HG03342 (cell line): Measurements from ENCODE around the gene MUC2.

Experiments
- ATAC-seq: cut with Tn5 transposase; IDR thresholded peaks from one replicate; pipeline ENCODE4 v1.9.1; 2021; ENCODE audit warnings: mild to moderate bottlenecking, moderate library complexity; ENCODE audit not compliant: unreplicated experiment

The MUC2 gene

DNA sequence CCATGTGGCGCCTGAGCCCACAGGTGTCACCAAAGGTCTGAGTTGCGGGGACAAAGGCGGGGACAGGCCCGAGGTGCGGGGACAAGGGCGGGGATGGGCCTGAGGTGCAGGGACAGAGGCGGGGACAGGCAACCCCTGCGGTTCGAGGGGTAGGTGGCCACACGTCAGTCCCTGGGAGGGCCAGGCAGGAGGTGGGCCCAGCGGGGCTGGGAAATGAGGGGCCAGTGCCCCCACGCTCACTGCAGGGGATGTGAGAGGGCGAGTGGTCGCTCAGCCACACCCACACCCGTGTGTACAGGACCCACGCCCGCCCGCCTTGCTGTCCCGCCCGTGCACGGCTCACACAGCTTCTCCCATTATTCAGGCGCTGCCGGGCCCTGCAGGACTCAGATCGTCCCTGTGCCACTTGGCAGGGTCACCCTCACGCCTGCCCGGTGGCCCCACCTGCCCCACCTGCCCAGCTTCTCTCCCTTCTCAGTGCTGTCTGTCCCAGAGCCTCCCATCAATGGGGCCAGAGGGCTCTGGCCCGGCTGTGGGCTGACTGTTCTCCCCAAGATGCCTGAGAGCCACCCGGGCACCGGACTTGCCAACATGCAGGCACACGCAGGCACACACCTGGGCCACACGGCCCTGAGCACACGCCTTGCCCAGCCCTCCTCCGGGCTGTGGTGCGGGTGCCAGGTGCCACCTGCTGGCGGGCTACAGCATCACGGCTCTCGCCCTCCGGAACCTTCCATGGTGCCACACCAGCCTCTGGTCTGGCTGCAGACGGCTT lies 23.9 kb upstream of the MUC2 start:
- ATAC-seq = no peak

DNA sequence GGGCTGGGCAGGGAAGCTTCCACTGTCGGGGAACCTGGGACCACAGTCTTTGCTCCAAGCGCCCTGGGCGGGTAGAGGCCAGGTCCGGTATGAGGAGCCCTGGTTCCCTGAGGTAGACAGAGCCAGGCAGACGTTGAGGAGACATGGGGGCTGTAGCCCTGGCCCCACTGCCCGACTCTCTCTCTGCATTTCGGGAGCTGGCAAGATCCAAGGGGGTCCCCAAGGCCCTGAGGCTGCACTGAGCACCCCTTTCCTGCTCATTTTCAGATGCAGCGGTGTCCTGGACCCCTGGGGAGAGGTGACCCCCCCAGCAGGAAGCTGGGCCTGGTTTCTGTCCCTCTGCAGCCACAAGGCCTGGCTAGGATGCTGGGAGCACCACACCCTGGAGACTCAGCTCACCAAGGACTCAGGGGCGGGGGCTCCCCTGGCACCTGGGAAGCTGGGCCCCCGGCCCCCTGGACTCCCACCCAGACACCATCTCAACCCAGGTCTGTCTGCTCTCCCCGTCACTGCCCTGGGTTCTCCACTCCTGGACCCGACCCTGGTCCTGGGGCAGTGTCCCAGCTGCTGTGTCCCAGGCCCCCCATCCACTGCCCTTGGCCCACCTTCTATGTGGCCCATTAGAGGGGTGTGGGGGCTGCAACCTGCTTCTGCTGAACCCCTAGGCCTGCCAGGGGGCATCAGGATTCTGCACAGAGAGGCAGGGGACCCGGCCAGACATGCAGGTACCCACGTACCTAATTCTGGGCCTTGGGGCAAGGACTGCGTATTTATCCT lies 23.1 kb upstream of the MUC2 start:
- no peak for ATAC-seq

DNA sequence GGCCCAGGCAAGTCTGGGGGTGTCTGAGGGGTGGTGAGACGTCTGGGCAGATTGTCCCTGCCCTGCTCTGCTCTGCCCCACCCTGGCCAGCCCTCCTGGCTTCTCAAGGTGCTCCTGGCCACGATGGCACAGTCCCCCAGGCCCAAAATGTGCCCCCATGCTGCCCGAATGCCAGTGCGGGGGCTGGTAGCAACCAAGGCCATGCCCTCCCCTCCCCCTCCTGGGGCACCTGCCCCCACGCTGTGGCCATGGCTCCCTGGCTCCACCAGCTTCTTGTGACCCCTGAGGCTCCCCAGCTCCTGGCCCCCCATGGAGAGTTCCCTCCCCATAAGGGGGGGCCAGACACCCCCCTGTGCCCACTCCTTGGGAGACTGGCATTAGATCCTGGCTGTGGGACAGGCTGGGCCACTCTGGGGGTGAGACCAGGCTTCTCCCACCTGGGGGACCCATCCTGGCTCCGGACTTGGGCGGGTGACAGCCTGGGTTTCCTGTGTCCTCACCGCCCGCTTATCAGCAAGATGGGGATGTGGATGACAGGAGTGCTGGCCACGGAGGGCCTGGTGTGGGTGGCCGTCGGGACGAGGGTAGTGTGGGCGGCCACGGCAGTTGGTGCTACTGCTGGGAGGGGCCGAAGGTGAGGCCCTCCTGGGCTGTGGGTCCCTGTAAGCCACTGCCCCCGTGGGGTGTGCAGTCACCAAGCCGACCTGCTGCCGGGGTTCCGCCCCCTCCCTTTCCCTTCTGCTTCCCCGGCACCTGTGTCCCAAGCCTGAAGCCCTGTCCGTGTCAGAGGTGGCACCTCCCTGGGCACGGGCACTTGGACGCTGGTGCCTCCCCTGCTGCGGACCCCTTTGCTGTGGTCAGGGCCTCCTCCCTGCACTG lies 22.3 kb upstream of the MUC2 start:
- no peak for ATAC-seq

DNA sequence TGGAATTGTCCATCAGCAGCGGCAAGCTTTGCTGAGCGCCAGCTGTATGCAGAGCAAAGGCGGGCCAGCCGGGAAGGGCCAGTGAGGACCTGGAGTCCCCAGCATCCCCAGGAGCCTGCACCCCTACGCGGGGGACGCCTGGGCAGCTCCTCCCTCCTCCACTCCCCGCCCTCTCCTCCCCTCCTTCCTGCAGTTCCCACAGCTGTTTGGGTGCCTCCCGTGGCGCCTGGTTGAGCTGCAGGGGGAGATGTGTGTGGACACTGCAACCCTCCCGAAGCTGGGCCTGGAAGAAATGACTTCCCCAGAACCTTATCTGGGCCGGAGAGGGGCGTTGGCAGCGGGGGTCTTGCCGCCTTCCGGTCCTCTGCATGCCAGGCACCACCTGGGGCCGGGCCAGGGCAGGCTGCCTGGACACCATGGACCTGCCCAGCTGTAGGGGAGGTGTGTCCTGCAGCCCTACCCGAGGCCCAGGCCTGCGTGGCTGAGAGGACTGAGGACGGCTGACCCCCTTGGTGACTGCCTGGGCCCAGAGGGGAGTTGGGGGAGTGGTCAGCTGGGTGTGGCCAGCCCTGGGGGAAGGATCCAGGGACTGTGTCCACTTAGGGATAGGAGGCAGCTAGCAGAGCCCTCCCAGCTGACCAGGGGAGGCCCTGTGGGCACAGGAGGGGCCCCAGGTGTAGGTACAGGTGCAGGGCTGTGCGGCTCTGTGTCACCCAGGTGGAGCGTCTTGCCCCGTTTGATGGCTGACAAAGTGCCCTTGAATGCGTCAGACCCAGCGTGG lies 21.4 kb upstream of the MUC2 start:
- ATAC-seq = no peak

DNA sequence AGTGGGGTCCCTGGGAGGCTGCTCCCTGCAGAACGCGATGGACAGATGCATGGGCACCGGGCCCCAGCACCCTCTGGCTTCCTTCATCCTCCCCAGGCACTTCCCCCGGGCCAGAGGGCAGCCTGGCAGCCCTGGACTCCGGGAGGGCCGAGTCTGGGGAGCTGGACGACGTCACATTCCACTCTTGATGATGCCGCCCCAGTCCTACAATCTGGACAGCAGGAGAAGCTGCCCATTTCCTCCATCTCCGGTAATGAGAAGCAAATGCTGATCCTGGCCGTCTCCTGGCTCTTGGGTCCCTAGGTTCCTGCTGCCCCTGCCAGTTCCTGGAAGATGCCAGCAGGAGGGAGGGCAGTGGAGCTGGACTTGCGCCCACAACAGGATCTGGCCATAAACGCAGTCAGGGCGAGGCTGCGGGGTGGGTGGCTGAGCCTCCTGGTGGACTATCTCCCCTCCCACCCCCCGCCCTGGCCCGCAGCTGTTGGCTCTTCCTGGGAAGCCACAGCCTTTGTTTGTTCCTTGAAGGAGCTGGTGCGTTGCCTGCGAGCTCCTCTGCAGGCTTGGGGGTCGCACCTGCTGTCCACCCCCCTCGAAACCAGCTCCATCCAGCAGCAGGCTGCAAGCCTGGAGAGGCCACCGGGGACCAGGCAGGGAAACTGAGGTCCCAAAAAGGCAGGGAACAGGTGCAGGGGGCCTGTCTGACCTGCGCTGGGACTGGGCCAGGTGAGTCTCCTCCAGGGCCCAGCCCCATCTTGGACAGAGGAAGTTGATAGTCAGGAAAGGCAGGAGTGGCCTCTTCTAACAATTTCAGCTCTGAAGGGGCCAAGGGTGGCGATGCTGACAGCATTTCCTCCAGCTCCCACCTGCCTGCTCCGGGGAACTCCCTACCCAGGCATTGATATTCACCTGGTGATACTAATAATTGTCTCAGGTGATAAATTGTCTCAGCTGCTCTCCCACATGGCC lies 20.2 kb upstream of the MUC2 start:
- no peak for ATAC-seq

DNA sequence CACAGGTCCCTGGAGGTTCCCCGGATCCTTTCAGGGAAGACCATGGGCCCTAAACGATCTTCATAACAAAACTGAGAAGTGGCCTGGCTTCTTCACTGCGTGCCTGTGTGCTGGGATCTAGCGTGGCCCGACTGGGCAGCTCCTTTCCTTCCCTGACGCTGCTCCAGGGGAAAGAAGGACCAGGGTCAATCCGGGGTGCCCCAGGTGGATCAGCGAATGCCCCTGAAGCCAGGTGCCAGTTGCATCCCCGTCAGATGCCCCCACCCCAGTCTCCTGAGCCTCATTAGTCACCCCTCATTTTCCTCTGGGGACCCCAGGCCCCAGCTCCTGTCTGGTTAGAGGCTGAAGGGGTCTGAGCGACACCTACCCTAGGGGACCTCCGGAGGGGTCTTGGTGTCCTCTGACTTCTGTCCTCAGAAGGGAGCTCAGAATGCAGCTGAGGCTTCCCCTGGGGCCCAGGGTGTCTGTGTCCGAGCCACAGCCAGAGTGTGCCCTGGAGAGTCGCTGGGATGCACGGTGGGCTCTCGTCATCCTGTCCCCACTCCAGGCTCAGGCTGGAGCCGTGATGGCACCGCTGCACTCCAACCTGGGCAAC lies 19.5 kb upstream of the MUC2 start:
- no peak for ATAC-seq

DNA sequence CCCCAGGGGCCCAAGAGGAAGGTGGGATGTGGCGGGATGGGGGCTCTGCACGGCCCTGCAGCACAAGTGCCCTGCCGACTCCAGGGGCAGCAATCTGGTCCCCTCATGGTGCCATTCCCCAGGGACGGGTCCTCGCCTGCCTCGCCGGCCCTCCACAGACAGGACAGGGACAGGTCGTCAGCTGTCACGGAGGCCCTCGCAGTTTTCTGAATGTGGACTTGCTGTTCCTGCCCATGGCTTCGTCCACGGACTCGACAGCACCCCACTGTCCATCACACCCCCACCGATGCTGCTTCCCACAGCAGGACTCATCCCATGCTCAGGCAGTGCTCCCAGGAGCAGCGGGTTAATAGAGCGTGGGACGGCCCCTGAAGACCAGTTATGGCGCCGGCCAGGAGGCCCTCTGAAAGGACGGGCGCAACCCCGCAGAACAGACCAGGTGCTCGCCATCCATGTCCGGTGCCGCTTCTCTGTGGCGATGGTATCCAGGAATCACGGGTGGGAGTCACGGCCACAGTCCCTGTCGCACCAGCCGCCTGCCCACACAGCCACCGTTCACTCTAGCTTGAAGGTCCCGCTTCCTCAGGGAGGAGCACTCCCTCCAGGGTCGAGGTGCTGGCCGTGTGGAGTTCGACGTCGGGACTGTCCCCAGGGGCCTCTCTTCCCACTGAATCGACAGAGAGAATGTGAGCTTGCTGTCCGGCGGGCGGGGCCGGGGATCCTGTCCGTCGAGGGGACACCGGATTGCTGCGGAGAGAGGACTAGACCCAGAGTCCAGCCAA lies 18.5 kb upstream of the MUC2 start:
- ATAC-seq = no peak

DNA sequence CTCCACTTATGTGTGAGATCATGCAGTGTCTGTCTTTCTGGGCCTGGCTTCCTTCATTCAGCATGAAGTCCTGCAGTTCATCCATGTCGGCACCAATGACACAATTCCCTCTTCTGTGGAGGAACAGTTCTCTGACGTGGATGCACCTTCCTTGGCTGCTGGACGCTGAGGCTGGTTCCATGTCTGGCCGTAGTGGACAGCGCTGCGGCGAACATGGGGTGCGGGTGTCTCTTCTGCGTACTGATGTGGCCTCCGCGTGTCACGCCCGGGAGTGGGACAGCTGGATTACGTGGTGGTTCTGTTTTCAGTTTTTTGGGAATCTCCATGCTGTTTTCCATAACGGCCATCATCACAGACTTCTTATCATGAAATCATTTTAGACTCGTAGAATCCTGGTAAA lies 16.9 kb upstream of the MUC2 start:
- ATAC-seq = no peak

DNA sequence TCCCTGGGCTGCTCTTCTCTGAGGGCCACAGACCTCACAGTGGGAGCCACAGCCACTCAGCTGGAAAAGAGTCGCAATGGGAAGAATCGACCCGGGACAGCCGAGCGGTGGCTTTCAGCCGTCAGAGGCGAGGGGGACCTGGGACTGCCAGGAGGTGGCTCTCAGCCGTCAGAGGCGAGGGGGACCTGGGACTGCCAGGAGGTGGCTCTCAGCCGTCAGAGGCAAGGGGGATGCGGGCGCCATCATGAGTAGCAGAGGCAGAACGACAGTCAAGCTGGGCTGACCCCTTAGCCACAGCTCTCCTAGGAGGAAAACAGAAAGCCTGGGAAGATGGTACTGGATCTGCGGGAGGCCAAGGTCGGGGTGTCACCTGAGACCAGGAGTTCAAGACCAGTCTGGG lies 14.9 kb upstream of the MUC2 start:
- ATAC-seq = no peak

DNA sequence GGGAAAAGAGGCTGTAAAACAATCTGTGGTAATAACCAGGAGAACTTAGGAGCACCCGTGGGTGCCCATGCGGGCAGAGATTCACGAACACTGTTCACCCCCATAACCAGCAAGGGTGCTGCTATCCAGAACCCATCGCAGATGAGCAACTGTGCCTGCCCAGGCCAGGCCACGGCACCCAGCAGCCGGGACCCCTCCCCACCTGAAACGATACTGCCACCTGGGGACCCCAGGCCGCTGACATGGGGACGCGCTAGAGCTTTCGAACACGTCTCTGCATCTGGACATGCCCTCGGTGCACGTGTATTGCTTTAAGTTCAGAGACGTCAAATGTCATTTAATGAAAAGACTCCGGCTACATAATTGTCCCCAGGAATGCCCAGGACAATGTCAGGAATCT lies 14.3 kb upstream of the MUC2 start:
- no peak for ATAC-seq

DNA sequence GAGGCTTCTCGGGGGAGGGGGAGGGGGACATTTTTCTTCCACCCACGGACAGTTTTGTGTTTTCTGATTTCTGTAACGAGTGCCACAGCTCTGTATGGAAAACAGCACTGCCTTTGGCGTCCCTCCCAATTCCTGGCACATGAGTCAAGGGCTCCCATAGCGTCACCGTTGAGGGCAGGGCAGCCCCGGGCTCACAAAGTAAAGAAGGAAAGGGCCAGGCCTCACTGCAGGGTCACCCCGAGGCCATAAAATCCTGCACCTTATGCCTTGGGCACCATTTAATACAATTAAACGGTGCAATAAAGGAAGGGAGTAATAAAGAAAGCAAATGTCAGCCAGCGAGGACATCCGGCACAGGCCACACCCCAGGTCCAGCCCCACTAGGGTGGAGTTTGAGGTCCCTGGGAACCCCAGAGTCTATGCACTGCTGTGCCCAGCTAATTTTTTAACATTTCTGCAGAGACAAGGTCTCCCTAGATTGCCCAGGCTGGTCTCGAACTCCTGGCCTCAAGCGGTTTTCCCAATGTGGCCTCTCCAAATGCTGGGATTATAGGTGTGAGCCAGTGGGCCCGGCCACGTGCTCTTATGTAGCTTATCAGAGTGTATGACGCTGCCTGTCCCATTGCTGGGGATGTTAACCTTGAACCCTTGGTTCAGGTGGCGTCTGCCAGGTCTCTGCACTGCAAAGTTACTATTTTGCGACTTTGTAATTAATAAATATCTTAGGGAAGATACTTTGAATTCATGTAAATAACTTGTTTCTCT lies 13.6 kb upstream of the MUC2 start:
- no peak for ATAC-seq

DNA sequence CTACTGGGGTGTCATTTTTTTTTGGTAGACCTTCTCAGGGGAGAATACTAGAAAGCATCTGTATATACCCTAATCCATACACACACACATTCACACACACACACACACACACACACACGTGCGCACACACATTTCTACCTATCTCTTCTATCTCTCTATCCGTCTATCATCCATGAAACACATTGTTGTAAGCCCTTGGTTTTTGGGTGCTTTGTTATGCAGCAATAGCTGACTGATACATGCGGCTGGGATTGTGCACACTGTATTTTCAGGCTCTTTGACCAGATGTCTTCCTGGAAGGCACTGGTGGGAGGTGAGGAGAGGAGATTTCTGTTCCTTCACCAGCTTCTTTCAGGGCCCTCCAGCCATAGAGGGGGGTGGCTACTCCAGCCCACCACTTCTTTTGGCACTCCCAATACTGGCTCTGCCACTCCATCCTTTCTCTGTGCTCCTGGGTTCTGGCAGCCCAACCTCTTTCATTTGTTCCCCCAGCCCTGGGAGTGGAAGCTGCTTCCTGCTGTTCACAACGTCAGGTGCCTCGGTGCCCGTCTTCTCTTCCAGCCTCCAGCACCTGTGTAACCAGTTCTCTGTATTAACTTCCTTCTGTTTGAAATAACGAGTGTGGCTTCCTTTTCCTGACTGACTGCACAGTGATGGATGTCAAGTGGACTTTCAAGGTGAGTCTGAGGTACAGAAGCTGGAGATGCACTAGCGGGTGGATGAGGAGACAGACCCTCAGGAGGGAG lies 12.4 kb upstream of the MUC2 start:
- ATAC-seq = no peak

DNA sequence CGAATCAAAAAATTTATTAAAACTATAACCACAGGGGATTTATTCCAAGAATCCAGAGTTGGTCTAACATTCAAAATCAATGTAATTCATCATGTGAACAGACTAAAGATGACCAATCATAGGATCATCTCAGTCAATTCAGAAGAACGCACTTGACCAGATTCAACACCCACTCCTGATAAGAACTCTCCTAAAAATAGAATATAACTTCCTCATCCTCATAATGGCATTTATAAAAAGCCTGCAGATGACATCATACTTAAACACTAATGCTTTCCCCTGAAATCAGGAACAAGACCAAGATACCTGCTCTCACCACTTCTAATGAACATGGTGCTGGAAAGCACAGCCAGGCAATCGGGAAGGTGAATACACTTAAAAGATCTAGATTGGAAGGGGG lies 10.5 kb upstream of the MUC2 start:
- ATAC-seq = no peak

DNA sequence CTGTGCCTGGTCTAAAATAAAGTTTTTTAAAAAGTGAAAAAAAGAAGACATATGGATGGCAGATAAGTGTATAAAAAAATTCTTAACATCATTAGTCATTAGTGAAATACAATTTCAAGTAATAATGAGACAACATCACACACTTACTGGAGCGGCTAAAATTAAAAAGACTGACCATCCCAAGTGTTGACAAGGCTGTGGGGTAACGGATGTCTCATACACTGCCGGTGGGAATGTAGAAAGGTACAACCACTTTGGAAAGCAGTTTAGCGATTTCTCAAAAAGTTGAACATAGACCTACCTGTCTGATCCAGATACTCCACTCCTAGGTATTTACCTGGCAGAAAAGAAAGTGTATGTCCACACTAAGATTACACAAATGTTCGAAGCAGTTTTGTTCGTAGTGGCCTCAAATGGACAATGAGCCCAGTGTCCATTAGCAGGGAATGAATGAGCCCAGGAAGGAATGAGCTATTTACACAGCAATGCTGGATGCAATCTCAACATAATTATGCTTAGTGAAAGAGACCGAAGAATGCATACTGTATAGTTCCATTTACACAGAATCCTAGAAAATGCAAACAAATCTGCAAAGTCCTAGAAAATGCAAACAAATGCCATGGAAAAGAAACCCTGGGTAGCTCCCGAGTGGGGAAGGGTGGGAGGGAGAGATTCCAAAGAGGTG lies 6.7 kb upstream of the MUC2 start:
- no peak for ATAC-seq

DNA sequence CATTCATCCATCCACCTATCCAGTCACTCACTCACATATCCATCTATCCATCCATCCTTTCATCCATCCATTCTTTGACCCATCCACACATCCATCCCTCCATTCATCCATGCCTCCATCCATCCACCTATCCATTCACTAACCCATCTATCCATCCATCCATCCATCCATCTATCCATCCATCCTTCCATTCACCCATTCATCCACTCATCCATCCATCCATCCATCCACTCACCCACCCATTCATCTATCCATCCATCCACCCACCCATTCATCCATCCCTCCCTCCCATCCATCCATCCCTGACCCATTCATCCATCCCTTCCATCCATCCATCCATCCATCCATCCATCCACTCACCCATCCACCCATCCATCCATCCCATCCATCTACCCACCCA lies 4.9 kb upstream of the MUC2 start:
- ATAC-seq = no peak
